ENCODE measurements around the gene ZNF780A. TPM values are rescaled to one million over a fixed set of nuclear protein-coding genes. Genes with fewer than 3 reads are reported as not detected.
A peak's percentile ranks its signal among the peaks of the same experiment; 100 is the strongest.

Gene ZNF780A
- total and polyA plus RNA-seq, 2 of the 13 experiments (the other 11 are each of a cell fraction or from before 2014, with no cell fraction given): 13.5 to 22.7 TPM

DNA sequence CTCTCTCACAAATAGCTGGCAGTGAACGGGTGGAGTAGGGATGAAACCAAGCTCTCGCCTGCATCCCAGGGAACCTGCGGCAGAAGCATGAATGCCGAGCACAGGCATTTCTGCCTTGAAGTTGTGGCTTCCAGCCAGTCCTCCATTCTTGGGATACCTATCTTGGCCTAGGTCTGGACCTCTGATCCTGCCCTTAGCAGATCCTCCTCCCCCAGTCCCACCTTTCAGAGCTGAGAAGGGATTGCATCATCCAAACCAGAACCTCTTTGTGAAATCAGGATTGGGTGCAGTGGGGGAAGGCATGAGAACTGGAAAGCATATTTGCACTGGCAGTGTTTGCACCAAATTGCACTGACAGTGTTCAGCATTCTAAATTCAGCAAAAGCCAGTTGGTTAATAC lies 5.8 kb downstream of the ZNF780A start (continued):
- TF ChIP-seq, protein P1, sequence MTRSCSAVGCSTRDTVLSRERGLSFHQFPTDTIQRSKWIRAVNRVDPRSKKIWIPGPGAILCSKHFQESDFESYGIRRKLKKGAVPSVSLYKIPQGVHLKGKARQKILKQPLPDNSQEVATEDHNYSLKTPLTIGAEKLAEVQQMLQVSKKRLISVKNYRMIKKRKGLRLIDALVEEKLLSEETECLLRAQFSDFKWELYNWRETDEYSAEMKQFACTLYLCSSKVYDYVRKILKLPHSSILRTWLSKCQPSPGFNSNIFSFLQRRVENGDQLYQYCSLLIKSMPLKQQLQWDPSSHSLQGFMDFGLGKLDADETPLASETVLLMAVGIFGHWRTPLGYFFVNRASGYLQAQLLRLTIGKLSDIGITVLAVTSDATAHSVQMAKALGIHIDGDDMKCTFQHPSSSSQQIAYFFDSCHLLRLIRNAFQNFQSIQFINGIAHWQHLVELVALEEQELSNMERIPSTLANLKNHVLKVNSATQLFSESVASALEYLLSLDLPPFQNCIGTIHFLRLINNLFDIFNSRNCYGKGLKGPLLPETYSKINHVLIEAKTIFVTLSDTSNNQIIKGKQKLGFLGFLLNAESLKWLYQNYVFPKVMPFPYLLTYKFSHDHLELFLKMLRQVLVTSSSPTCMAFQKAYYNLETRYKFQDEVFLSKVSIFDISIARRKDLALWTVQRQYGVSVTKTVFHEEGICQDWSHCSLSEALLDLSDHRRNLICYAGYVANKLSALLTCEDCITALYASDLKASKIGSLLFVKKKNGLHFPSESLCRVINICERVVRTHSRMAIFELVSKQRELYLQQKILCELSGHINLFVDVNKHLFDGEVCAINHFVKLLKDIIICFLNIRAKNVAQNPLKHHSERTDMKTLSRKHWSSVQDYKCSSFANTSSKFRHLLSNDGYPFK (CRISPR knock-in tag; IDR thresholded peaks at IDR 0.05; ENCODE audit: borderline replicate concordance): no peak
- no peak for TF ChIP-seq ZNF674 (CRISPR knock-in tag; IDR thresholded peaks at IDR 0.05; ENCODE audit: low read depth)
- TF ChIP-seq ZNF660 (CRISPR knock-in tag; IDR thresholded peaks at IDR 0.05; ENCODE audit: borderline replicate concordance, low read depth): no peak
- TF ChIP-seq, protein P2, sequence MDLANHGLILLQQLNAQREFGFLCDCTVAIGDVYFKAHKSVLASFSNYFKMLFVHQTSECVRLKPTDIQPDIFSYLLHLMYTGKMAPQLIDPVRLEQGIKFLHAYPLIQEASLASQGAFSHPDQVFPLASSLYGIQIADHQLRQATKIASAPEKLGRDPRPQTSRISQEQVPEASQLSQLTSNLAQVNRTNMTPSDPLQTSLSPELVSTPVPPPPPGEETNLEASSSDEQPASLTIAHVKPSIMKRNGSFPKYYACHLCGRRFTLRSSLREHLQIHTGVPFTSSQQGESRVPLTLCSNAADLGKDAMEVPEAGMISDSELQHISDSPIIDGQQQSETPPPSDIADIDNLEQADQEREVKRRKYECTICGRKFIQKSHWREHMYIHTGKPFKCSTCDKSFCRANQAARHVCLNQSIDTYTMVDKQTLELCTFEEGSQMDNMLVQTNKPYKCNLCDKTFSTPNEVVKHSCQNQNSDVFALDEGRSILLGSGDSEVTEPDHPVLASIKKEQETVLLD (CRISPR knock-in tag; IDR thresholded peaks at IDR 0.05; ENCODE audit: low read depth): no peak
- no peak for TF ChIP-seq SOX6 (IDR thresholded peaks at IDR 0.05)
- TF ChIP-seq SOX6 (CRISPR knock-in tag; IDR thresholded peaks at IDR 0.05): peak; percentile 75
- no peak for TF ChIP-seq TGIF2 (CRISPR knock-in tag; IDR thresholded peaks at IDR 0.05)
- peak; percentile 31; the same call in 1 of the 2 replicates for TF ChIP-seq PITX1 (CRISPR knock-in tag; IDR thresholded peaks at IDR 0.05)
- TF ChIP-seq FOXA1 (IDR thresholded peaks at IDR 0.05): no peak
- peak; percentile 46; the same call in 1 of the 2 replicates for TF ChIP-seq FOXA1 (CRISPR knock-in tag; IDR thresholded peaks at IDR 0.05)
- TF ChIP-seq, protein P3, sequence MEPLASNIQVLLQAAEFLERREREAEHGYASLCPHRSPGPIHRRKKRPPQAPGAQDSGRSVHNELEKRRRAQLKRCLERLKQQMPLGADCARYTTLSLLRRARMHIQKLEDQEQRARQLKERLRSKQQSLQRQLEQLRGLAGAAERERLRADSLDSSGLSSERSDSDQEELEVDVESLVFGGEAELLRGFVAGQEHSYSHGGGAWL (CRISPR knock-in tag; IDR thresholded peaks at IDR 0.05): no peak
- TF ChIP-seq IRX3 (CRISPR knock-in tag; IDR thresholded peaks at IDR 0.05; ENCODE audit: borderline replicate concordance, low read depth): no peak
- no peak for TF ChIP-seq GPN1 (CRISPR knock-in tag; IDR thresholded peaks at IDR 0.05; ENCODE audit: borderline replicate concordance)
- TF ChIP-seq ZMAT3 (CRISPR knock-in tag; conservative IDR thresholded peaks at IDR 0.05): no peak
- no peak for TF ChIP-seq ZNF629 (CRISPR knock-in tag; conservative IDR thresholded peaks at IDR 0.05)
- peak; percentile 49; the same call in 1 of the 2 replicates for TF ChIP-seq DPF2 (CRISPR knock-in tag; IDR thresholded peaks at IDR 0.05; ENCODE audit: borderline replicate concordance, low read depth)
- TF ChIP-seq, protein P4, sequence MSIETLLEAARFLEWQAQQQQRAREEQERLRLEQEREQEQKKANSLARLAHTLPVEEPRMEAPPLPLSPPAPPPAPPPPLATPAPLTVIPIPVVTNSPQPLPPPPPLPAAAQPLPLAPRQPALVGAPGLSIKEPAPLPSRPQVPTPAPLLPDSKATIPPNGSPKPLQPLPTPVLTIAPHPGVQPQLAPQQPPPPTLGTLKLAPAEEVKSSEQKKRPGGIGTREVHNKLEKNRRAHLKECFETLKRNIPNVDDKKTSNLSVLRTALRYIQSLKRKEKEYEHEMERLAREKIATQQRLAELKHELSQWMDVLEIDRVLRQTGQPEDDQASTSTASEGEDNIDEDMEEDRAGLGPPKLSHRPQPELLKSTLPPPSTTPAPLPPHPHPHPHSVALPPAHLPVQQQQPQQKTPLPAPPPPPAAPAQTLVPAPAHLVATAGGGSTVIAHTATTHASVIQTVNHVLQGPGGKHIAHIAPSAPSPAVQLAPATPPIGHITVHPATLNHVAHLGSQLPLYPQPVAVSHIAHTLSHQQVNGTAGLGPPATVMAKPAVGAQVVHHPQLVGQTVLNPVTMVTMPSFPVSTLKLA (IDR thresholded peaks at IDR 0.05): no peak
- TF ChIP-seq DNMT1 (CRISPR knock-in tag; IDR thresholded peaks at IDR 0.05): no peak
- TF ChIP-seq ARID2 (CRISPR knock-in tag; IDR thresholded peaks at IDR 0.05; ENCODE audit: borderline replicate concordance): no peak
- no peak for TF ChIP-seq MLLT10 (CRISPR knock-in tag; IDR thresholded peaks at IDR 0.05)
- no peak for TF ChIP-seq KAT2B (IDR thresholded peaks at IDR 0.05; ENCODE audit: borderline replicate concordance, low read depth, low read length)
- no peak for TF ChIP-seq ZNF567 (CRISPR knock-in tag; IDR thresholded peaks at IDR 0.05; ENCODE audit: borderline replicate concordance)
- TF ChIP-seq HMG20B (CRISPR knock-in tag; conservative IDR thresholded peaks at IDR 0.05): 0 out of 2 replicates have a peak, but pooled peaks have one; percentile 66
- no peak for TF ChIP-seq SMAD9 (CRISPR knock-in tag; IDR thresholded peaks at IDR 0.05)
- no peak for TF ChIP-seq ZNF619 (CRISPR knock-in tag; IDR thresholded peaks at IDR 0.05)
- TF ChIP-seq HNRNPL (IDR thresholded peaks at IDR 0.05; ENCODE audit: low read depth, low read length): no peak
- TF ChIP-seq KLF16 (CRISPR knock-in tag; IDR thresholded peaks at IDR 0.05): 0 out of 4 replicates have a peak, but pooled peaks of 1 of the 2 experiments have one; percentile 31
- TF ChIP-seq GTF3A (CRISPR knock-in tag; conservative IDR thresholded peaks at IDR 0.05): no peak
